Measurements from ENCODE around the gene SNTG2. TPM values are rescaled to one million over a fixed set of nuclear protein-coding genes. Genes with fewer than 3 reads are reported as not detected.

Gene SNTG2
- total RNA-seq, 2 donors from 2014 or later = 4.1 to 11.9 TPM

DNA sequence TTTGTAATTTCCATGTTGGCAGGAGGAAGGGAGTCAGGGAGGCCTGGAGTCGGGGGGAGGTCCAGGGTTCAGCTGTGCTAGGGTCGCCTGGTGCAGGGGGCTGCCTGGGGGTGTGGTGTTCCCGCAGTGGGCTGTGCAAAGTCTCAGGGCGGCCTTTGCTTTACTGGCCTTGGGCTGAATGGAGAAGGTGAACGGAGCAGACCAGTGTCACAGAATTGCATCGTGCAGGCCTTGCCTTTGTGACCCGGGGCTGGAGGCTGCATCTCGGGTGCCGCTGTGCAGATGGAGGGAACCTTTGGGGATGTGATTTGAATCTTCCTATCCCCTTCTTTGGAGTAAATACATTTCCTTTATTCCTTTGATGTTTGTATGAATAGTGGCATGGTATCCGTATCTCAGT is 8.8 kb downstream of the SNTG2 start:
- DNase-seq = peak; percentile 30
- Histone ChIP-seq H3K4me1 (ENCODE audit: control insufficient read depth, insufficient read depth, low read length) (no peaks in the 10 kb centered on the region), H3K4me3 (ENCODE audit: low read length) (no peak overlapping the region), H3K27ac (ENCODE audit: low read depth, low read length) (no peak overlapping the region), H3K9ac (ENCODE audit: extremely low read depth, low read length, poor library complexity, severe bottlenecking) (no peak overlapping the region), H3K9me3 (ENCODE audit: control insufficient read depth, low read length) (no peaks in the 10 kb centered on the region), H3K36me3 (ENCODE audit: control insufficient read depth, insufficient read depth, low read length) (no peaks in the 10 kb centered on the region), H3K27me3 (ENCODE audit: control insufficient read depth, insufficient read depth, low read length, poor library complexity, severe bottlenecking) (no peaks in the 10 kb centered on the region)
- Mint-ChIP-seq H3K9me3 (no peaks in the 10 kb centered on the region), H3K4me3 (no peak overlapping the region), H3K27ac (peak overlapping the region; percentile 9), H3K27me3 (ENCODE audit: insufficient read depth) (no peaks in the 10 kb centered on the region), H3K4me1 (no peaks in the 10 kb centered on the region), H3K36me3 (ENCODE audit: low read depth) (no peaks in the 10 kb centered on the region)
- TF ChIP-seq, protein P1, sequence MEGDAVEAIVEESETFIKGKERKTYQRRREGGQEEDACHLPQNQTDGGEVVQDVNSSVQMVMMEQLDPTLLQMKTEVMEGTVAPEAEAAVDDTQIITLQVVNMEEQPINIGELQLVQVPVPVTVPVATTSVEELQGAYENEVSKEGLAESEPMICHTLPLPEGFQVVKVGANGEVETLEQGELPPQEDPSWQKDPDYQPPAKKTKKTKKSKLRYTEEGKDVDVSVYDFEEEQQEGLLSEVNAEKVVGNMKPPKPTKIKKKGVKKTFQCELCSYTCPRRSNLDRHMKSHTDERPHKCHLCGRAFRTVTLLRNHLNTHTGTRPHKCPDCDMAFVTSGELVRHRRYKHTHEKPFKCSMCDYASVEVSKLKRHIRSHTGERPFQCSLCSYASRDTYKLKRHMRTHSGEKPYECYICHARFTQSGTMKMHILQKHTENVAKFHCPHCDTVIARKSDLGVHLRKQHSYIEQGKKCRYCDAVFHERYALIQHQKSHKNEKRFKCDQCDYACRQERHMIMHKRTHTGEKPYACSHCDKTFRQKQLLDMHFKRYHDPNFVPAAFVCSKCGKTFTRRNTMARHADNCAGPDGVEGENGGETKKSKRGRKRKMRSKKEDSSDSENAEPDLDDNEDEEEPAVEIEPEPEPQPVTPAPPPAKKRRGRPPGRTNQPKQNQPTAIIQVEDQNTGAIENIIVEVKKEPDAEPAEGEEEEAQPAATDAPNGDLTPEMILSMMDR (conservative IDR thresholded peaks at IDR 0.05) = no peak
- 87% methylated on average over 10 of the region's 10 CpGs; no CpG with 5 or more reads in 1 of the 2 experiments for WGBS, 2 experiments (ENCODE audit: insufficient coverage in 1 of 2, insufficient read length in 1 of 2)

DNA sequence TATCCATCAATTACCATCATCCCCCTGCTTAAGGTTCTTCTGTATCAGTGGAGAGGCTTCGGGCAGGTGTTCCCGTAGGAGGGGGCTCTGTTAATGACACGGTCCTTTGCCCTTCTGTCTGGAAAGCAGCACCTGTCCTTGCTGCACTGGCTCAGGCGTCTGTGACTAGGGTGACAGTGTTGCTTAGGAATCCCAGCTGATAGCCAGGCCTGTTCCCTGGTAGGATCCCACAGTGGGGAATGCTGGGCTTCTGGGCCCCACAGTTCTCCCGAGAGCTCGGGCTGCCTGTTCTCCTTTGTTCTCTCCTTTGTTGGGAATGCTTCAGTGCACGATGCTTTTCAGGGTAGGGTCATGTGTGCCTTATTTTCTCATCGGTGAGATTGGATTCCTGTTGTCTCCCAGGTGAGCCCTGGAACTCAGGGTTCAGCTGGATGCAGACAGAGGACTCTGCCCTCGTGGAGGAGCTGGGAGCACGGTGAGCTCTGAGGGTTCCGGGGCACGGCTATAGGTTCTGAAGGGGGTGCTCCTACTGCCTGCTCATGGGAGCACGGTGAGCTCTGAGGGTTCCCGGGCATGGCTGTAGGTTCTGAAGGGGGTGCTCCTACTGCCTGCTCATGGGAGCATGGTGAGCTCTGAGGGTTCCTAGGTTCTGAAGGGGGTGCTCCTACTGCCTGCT is 9.6 kb downstream of the SNTG2 start:
- TF ChIP-seq, protein P1 (conservative IDR thresholded peaks at IDR 0.05) = no peak
- Histone ChIP-seq H3K4me3 (ENCODE audit: low read length) (no peak overlapping the region), H3K4me1 (ENCODE audit: control insufficient read depth, insufficient read depth, low read length) (no peaks in the 10 kb centered on the region), H3K9ac (ENCODE audit: extremely low read depth, low read length, poor library complexity, severe bottlenecking) (no peak overlapping the region), H3K9me3 (ENCODE audit: control insufficient read depth, low read length) (no peaks in the 10 kb centered on the region), H3K36me3 (ENCODE audit: control insufficient read depth, insufficient read depth, low read length) (no peaks in the 10 kb centered on the region), H3K27me3 (ENCODE audit: control insufficient read depth, insufficient read depth, low read length, poor library complexity, severe bottlenecking) (no peaks in the 10 kb centered on the region), H3K27ac (ENCODE audit: low read depth, low read length) (no peak overlapping the region)
- no peak overlapping the region for H3K27ac Mint-ChIP-seq
- peak; percentile 54 for DNase-seq
- no peak overlapping the region for H3K4me3 Mint-ChIP-seq
- no peaks in the 10 kb centered on the region for H3K36me3 Mint-ChIP-seq (ENCODE audit: low read depth)
- no peaks in the 10 kb centered on the region for H3K27me3 Mint-ChIP-seq (ENCODE audit: insufficient read depth)
- H3K9me3 Mint-ChIP-seq = no peaks in the 10 kb centered on the region
- no peaks in the 10 kb centered on the region for H3K4me1 Mint-ChIP-seq
- 87 to 88% methylated on average over 10 to 14 of the region's 14 CpGs for WGBS, 2 experiments (ENCODE audit: insufficient coverage in 1 of 2, insufficient read length in 1 of 2)

DNA sequence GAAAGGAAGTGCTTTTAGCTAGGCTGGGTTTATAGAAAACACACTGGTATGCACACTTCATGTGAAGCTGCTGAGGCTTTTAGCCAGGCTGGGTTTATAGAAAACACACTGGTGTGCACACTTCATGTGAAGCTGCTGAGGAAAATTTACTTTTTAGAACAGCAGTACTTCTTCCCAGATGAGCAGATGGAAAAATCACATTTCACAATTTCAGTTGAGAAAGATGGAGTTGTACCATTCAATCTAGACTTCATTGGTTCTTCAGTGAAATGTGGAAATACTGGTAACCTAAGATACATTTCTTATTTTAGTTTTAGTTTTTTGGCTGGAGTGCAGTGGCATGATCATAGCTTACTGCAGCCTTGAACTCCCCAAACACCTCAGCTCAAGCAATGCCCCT is 11.1 kb downstream of the SNTG2 start:
- H3K4me3 ChIP-seq (ENCODE audit: low read length) = no peak overlapping the region
- no peak overlapping the region for H3K27ac ChIP-seq (ENCODE audit: low read depth, low read length)
- H3K9ac ChIP-seq (ENCODE audit: extremely low read depth, low read length, poor library complexity, severe bottlenecking) = no peak overlapping the region
- DNase-seq = no peak
- H3K4me3 Mint-ChIP-seq = no peak overlapping the region
- no peaks in the 10 kb centered on the region for H3K4me1 Mint-ChIP-seq
- H3K27me3 Mint-ChIP-seq (ENCODE audit: insufficient read depth) = no peaks in the 10 kb centered on the region
- no peaks in the 10 kb centered on the region for H3K4me1 ChIP-seq (ENCODE audit: control insufficient read depth, insufficient read depth, low read length)
- H3K9me3 Mint-ChIP-seq = no peaks in the 10 kb centered on the region
- H3K27ac Mint-ChIP-seq = no peak overlapping the region
- no peaks in the 10 kb centered on the region for H3K36me3 Mint-ChIP-seq (ENCODE audit: low read depth)
- no peaks in the 10 kb centered on the region for H3K9me3 ChIP-seq (ENCODE audit: control insufficient read depth, low read length)
- TF ChIP-seq, protein P1 (conservative IDR thresholded peaks at IDR 0.05) = no peak
- no peaks in the 10 kb centered on the region for H3K36me3 ChIP-seq (ENCODE audit: control insufficient read depth, insufficient read depth, low read length)
- H3K27me3 ChIP-seq (ENCODE audit: control insufficient read depth, insufficient read depth, low read length, poor library complexity, severe bottlenecking) = no peaks in the 10 kb centered on the region

All from endodermal cell (in vitro differentiated cells).